HG02642 (cell line): ENCODE data around the gene TCHP.
"Not testable (repeated sequence)": the region's sequence is repeated elsewhere in the genome, so short reads cannot be mapped to it uniquely, and the experiment has no call there.

ENCODE experiments used
- ATAC-seq: cut with Tn5 transposase; IDR thresholded peaks from one replicate; pipeline ENCODE4 v1.9.1; 2021; ENCODE audit warnings: mild to moderate bottlenecking; ENCODE audit not compliant: unreplicated experiment, poor library complexity

Gene TCHP

GRCh38 chr12:109902891-109903418, 2.9 kb downstream of the TCHP start:
- ATAC-seq = no peak

DNA sequence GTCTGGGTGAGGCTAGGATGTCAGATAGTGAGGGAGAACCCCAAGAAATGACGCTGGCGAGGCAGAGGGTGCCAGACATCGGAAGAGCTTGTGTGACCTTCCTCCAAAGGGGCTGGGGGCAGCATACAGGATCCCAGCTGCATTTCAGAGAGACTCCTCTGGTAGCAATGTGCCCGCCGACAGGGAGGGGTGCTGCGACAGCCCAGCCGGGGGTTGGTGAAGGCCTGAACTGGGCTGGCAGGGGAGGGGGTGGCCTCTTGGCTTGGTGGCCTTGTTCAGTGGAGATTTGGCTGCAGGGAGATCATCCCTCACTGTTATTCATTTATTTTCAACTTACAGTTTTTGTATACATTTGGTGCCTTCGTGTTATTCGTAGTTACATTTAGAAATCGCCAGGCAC, 5.2 kb downstream of the TCHP start:
- no peak for ATAC-seq

- ATAC-seq = no peak
Measured at GRCh38 chr12:109910254-109910968, 10.3 kb downstream of the TCHP start.

DNA sequence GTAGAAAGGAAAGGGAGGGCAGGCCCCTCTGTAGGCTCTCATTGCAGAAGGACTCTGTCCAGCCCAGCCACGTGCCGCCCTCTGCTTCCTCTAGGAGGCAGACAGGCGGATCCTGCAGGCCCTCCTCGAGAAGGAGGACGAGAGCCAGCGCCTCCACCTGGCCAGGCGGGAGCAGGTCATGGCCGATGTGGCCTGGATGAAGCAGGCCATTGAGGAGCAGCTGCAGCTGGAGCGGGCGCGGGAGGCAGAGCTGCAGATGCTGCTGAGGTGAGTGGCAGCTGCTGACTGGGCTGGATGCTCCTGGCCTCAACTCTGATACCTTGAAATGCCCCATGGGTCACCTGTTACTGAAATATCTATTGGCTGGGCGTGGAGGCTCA, 10.9 kb downstream of the TCHP start:
- no peak for ATAC-seq

- no peak for ATAC-seq
Measured at GRCh38 chr12:109912855-109913321, 12.8 kb downstream of the TCHP start.

DNA sequence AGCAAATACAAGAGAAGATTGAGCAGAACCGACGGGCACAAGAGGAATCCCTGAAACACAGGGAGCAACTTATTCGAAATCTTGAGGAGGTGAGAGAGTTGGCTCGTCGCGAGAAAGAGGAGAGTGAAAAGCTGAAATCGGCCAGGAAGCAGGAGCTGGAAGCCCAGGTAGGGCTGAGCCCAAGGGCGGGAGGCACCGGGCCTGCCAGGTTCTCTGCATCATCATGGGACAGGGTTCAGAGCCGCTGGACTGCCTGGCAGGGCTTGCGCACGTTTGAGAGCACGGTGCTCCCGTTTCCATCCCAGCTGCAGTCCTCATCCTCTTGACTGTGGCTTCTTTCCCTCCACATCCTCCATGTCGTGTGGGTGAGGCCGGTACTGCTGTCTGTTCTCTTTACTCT, 14.4 kb downstream of the TCHP start:
- ATAC-seq = no peak

DNA sequence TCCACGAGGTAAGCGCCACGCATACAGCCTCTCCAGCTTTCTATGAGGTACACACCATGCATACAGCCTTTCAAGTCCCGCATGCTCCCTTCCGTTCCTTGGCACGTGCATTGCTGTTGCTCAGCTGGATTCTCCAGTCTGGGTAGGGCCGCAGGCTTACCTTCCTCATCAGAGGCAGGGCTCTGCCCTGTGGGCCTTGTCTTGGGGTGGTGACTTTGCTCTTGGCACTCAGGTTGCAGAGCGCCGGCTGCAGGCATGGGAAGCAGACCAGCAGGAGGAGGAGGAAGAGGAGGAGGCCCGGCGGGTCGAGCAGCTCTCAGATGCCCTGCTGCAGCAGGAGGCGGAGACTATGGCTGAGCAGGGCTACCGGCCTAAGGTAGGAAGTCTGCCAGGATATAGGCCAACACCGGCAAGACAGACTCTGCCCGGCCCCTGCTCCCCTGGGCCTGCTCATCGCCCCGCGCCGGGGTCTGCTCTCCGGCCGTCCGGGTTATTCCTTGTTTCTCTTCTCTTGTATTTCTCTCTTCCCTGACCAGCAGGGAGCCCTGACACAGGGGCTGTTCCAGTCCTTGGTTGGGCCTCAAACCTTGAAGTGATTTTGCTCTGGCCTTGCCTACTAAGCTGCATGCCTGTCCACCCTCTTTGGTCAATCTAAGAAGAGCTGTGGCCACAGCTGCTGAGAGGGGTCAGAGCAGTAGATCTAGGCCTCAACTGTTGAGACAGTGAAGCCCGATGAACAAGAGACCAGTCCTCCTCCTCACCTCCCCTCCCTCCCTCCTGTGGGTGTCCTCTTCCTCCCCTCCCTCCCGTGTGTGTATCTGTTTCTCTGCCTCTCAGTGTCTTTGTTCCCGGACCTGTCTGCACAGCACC, 15.3 kb downstream of the TCHP start:
- ATAC-seq = no peak

GRCh38 chr12:109916045-109916444, 16.0 kb downstream of the TCHP start:
- no peak for ATAC-seq

DNA sequence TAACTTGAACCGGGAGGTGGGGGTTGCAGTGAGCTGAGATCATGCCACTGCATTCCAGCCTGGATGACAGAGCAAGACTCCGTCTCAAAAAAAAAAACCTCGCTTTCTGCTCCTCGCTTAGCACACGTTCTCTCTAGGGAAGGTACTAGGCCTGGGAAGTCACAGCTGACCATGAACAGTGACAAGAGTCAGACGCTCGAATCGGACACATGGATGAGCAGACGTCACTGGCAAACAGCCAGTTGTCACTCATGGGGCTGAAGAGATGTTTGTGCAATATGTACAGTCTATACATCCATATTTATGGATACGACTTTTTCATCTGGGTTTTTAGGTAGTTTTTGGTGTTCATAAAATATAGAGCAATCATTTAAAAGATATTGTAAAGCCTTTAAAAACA, 19.4 kb downstream of the TCHP start:
- no peak for ATAC-seq

- no peak for ATAC-seq
Measured at GRCh38 chr12:109920261-109920780, 20.2 kb downstream of the TCHP start.

DNA sequence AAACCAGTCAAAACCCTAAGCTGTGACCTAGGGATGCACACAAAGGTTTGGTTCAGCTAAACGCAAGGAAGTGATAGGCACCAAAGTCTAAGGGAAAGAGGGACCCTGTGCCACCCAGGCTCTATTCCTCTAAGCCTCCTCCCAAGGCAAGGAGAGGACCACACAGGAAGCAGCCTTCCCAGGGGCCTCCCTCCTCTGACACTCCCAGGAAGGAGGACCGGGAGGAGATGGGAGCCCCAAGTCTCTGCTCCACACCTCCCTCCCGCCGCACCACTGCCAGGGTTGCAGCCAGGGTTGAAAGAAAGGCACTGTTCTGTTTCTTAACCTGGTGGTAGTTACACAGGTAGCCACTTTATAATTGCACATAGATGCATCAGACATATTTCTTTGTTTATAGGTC, 21.9 kb downstream of the TCHP start:
- ATAC-seq = no peak

GRCh38 chr12:109923038-109923437, 23.0 kb downstream of the TCHP start:
- ATAC-seq = no peak

- ATAC-seq = no peak
Measured at GRCh38 chr12:109923481-109924245, 23.6 kb downstream of the TCHP start.

DNA sequence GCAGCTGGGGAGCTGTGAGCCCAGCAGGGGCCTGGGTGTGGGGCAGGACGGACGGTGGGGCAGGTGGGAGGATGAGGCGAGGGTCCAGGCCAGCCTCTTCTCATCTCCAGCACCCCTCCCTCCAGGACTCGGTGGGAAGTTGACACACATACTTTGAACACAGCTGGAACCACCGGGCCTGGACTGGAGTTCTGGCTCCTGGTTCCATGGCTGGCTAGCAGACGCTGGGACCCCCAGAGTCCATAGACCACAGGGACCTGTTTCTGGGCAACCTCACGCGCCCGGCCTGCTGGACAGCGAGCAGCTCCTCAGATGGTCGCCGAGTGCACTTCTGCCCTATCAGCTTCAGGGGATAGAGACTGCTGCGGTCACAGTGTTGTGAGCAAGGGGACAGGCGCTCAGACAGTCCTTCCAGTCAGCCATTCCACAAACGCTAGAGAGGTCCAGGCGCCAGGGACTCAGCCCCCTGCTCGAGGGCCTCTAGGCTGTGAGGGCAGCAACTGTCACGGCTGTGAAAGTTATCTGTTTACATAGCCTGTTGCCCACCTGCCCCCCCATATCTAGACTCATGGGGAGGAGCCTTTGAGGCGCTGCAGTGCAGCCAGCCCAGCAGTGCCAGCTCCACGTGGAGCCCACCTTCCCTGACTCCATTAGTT, 25.2 kb downstream of the TCHP start:
- ATAC-seq = no peak

GRCh38 chr12:109926016-109926415, 25.9 kb downstream of the TCHP start:
- no peak for ATAC-seq

DNA sequence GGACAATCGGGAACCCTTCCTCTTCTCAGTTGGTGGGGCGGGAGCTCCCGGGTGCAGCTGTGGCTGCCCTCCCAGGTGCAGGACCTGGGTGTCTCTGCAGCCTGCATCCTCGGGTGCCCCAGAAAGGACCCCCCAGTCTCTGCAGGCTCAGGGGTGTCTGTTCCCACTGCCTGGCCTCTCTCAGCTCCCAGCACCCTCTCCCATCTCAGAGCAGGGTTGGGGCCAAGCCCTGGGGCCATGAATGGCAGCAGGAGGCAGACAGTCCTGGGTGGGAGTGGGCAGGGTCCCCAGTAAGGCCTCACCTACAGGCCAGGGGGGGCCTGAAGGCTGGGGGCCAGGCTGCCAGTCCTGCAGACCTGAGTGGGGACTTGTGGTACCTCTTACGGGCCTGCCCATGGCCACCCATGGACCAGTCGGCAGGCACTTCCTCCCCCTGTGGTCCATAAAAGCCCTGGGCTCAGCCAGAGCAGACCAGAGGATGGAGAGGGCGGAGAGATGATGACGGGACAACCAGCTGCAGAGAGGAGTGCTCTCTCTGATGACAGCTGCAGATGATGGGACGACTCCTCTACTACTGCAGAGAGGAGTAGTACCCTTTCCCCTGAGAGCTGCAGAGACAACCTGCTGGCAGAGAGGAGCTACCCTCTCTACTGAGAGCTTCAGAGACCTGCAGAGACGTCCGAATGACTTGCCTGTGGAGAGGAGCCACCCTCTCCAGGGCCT, 26.6 kb downstream of the TCHP start:
- no peak for ATAC-seq

GRCh38 chr12:109927622-109928021, 27.5 kb downstream of the TCHP start:
- ATAC-seq = no peak

DNA sequence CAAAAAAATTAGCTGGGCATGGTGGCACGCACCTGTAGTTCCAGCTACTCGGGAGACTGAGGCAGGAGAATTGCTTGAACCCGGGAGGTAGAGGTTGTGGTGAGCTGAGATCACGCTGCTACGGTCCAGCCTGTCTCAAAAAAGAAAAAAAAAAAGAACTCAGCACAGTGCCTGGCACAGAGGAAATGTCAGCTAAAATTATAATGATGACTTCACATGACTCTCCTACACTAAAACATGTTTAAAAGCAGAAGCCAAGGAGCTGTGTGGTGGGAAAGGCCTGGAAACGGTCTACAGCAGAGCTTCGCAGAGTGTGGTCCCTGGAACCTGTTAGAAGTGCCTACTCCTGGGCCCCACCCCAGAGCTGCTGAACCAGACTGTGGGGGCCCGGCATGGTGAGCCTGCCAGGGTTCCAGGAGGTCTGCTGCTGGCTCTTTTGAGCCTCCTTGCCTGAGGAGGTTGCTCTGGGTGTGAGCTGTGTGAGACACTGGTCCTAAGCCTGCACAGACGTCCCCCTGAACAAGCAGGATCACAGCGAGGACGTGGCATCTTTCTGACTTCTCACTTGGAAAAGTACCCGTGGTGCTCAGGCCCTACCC, 28.1 kb downstream of the TCHP start:
- ATAC-seq = no peak

- not testable (repeated sequence) for ATAC-seq
Measured at GRCh38 chr12:109929326-109929725, 29.3 kb downstream of the TCHP start.
